Skeletal muscle cell (primary cell): ENCODE measurements around the gene KIRREL3.
A peak's percentile ranks its signal among the peaks of the same experiment; 100 is the strongest.

ENCODE experiments used
- DNase-seq: peaks from one replicate; pipeline ENCODE4 v3.0.0-alpha.2; 2010; ENCODE audit warnings: low read depth
- H3K4me3 ChIP-seq: 2 replicates; pipeline ENCODE4 v1.5.1; 2011; ENCODE audit warnings: low read depth, mild to moderate bottlenecking, control low read depth, low read length, moderate library complexity

The KIRREL3 gene

GRCh38 chr11:126462422-126462821 is 538.1 kb downstream of the KIRREL3 start:
- H3K4me3 ChIP-seq = no peak overlapping the region
- DNase-seq = no peak

- no peak for DNase-seq
- no peak overlapping the region for H3K4me3 ChIP-seq
Observed at GRCh38 chr11:126461996-126462395, 538.6 kb downstream of the KIRREL3 start.

GRCh38 chr11:126461096-126461440 is 539.5 kb downstream of the KIRREL3 start:
- no peak for DNase-seq
- H3K4me3 ChIP-seq = no peak overlapping the region

- no peak overlapping the region for H3K4me3 ChIP-seq
- no peak for DNase-seq
Observed at GRCh38 chr11:126460417-126461095, 540.0 kb downstream of the KIRREL3 start.

GRCh38 chr11:126459691-126460281 is 540.8 kb downstream of the KIRREL3 start:
- H3K4me3 ChIP-seq = no peak overlapping the region
- DNase-seq = peak; percentile 87

- DNase-seq = no peak
- no peak overlapping the region for H3K4me3 ChIP-seq
Observed at GRCh38 chr11:126457817-126458216, 542.8 kb downstream of the KIRREL3 start.

GRCh38 chr11:126456783-126457542 is 543.6 kb downstream of the KIRREL3 start:
- H3K4me3 ChIP-seq = no peak overlapping the region
- DNase-seq = no peak

- H3K4me3 ChIP-seq = no peak overlapping the region
- no peak for DNase-seq
Observed at GRCh38 chr11:126456089-126456488, 544.5 kb downstream of the KIRREL3 start.

GRCh38 chr11:126452241-126453101 is 548.1 kb downstream of the KIRREL3 start:
- no peak for DNase-seq
- no peak overlapping the region for H3K4me3 ChIP-seq

- no peak for DNase-seq
- H3K4me3 ChIP-seq = no peak overlapping the region
Observed at GRCh38 chr11:126451211-126451802, 549.3 kb downstream of the KIRREL3 start.

GRCh38 chr11:126450806-126451205 is 549.8 kb downstream of the KIRREL3 start:
- H3K4me3 ChIP-seq = no peak overlapping the region
- no peak for DNase-seq

- no peak overlapping the region for H3K4me3 ChIP-seq
- no peak for DNase-seq
Observed at GRCh38 chr11:126450198-126450597, 550.4 kb downstream of the KIRREL3 start.

GRCh38 chr11:126446581-126446980 is 554.0 kb downstream of the KIRREL3 start:
- no peak overlapping the region for H3K4me3 ChIP-seq
- no peak for DNase-seq

- DNase-seq = no peak
- H3K4me3 ChIP-seq = no peak overlapping the region
Observed at GRCh38 chr11:126444072-126444471, 556.5 kb downstream of the KIRREL3 start.

GRCh38 chr11:126443120-126443519 is 557.5 kb downstream of the KIRREL3 start:
- DNase-seq = no peak
- H3K4me3 ChIP-seq = no peak overlapping the region

- no peak overlapping the region for H3K4me3 ChIP-seq
- no peak for DNase-seq
Observed at GRCh38 chr11:126440792-126441514, 559.6 kb downstream of the KIRREL3 start.

- no peak for DNase-seq
- no peak overlapping the region for H3K4me3 ChIP-seq
Observed at GRCh38 chr11:126440276-126440675, 560.3 kb downstream of the KIRREL3 start.

GRCh38 chr11:126438691-126439090 is 561.9 kb downstream of the KIRREL3 start:
- DNase-seq = no peak
- no peak overlapping the region for H3K4me3 ChIP-seq

- no peak overlapping the region for H3K4me3 ChIP-seq
- no peak for DNase-seq
Observed at GRCh38 chr11:126438272-126438671, 562.3 kb downstream of the KIRREL3 start.
